Measurements from ENCODE around the gene TAF11L10.
"Not testable (repeated sequence)": the region's sequence is repeated elsewhere in the genome, so short reads cannot be mapped to it uniquely, and the experiment has no call there.

- TF ChIP-seq ZBTB7A (IDR thresholded peaks at IDR 0.05; ENCODE audit: low read depth); TAF1 (IDR thresholded peaks at IDR 0.05; ENCODE audit: low read depth); RAD21 (IDR thresholded peaks at IDR 0.05; ENCODE audit: low read depth); EP300 (IDR thresholded peaks at IDR 0.05; ENCODE audit: borderline replicate concordance); USF1 (IDR thresholded peaks at IDR 0.05); EGR1 (IDR thresholded peaks at IDR 0.05); TCF12 (IDR thresholded peaks at IDR 0.05; ENCODE audit: low read depth); MAX (IDR thresholded peaks at IDR 0.05): not testable (repeated sequence)
Observed at GRCh38 chr5:17585658-17586057, 12.0 kb downstream of the TAF11L10 start, which contains the start of gene TAF11L7.
